ENCODE data around the gene CTDSPL. TPM values are rescaled to one million over a fixed set of nuclear protein-coding genes. Genes with fewer than 3 reads are reported as not detected.
A peak's percentile ranks its signal among the peaks of the same experiment; 100 is the strongest.

Gene CTDSPL
- polyA plus RNA-seq, 1 of the 3 experiments (the other 2 are of a cell fraction): 22.1 TPM

GRCh38 chr3:37957539-37957936, 95.9 kb downstream of the CTDSPL start:
- no peaks in the 10 kb centered on the region for H3K9me3 ChIP-seq
- peaks cover 12 to 13% of the 10 kb centered on the region in 2 experiments; a peak in 3 of 4 replicates for H3K4me1 ChIP-seq (ENCODE audit: control insufficient read depth in 1 of 2, insufficient read depth in 2 of 2, low read depth in 1 of 2, low read length in 1 of 2)
- no peak overlapping the region for H3K9ac ChIP-seq
- H3K4me3 ChIP-seq (ENCODE audit: low read depth in 2 of 2, low read length in 1 of 2): no peak overlapping the region
- no peak overlapping the region for H3K27ac ChIP-seq (ENCODE audit: low read depth in 2 of 2, low read length in 1 of 2)
- H4K20me1 ChIP-seq (ENCODE audit: insufficient read depth): no peaks in the 10 kb centered on the region
- TF ChIP-seq NRF1 (IDR thresholded peaks at IDR 0.05; ENCODE audit: low read depth, low read length): no peak
- TF ChIP-seq SMC3 (IDR thresholded peaks at IDR 0.05; ENCODE audit: low read depth, low read length): no peak
- TF ChIP-seq PBX3 (IDR thresholded peaks at IDR 0.05): no peak
- TF ChIP-seq MEF2A (IDR thresholded peaks at IDR 0.05; ENCODE audit: borderline replicate concordance, low read depth): no peak
- no peak for TF ChIP-seq GABPA (IDR thresholded peaks at IDR 0.05; ENCODE audit: low read depth)
- H3K27me3 ChIP-seq (ENCODE audit: insufficient read depth): no peaks in the 10 kb centered on the region
- DNase-seq: no peak
- no peaks in the 10 kb centered on the region for H3K9me2 ChIP-seq
- H3K4me2 ChIP-seq: no peak overlapping the region
- peaks cover 5% of the 10 kb centered on the region for H3F3A ChIP-seq (replicated peaks; ENCODE audit: insufficient read depth)
- peaks cover 11 to 17% of the 10 kb centered on the region in 2 experiments for H3K36me3 ChIP-seq (replicated peaks in 1 of 2; ENCODE audit: control insufficient read depth in 1 of 2, insufficient read depth in 2 of 2, low read length in 1 of 2)
- H3K79me2 ChIP-seq (ENCODE audit: insufficient read depth): 0 out of 2 replicates have a peak, but pooled peaks cover 5% of the 10 kb centered on the region
- WGBS (ENCODE audit: low lambda C conversion rate): 93% methylated on average over 7 of the region's 7 CpGs
- POLR2A ChIA-PET: no interaction called here
- no peak overlapping the region for H2AFZ ChIP-seq (ENCODE audit: low read depth)
- CTCF ChIA-PET: interaction anchor here (1.2 to 3.2 kb wide), 4 partner anchors 13 to 102 kb away, joined by 3 to 13 read pairs (median 4); no protein-coding TSS in a partner anchor

- 87% methylated on average over 6 of the region's 6 CpGs for WGBS (ENCODE audit: low lambda C conversion rate)
- no peak overlapping the region for H3K4me3 ChIP-seq (ENCODE audit: low read depth in 2 of 2, low read length in 1 of 2)
- H3K27me3 ChIP-seq (ENCODE audit: insufficient read depth): no peaks in the 10 kb centered on the region
- H3K9me3 ChIP-seq: no peaks in the 10 kb centered on the region
- ChIA-PET POLR2A (no interaction called here), CTCF (interaction anchor here (0.9 to 4.8 kb wide), 4 partner anchors 13 to 35 kb away, joined by 3 to 24 read pairs (median 5); no protein-coding TSS in a partner anchor)
- peak overlapping the region in 1 of 2 experiments; percentile 9; a peak in 2 of 4 replicates for H3K27ac ChIP-seq (ENCODE audit: low read depth in 2 of 2, low read length in 1 of 2)
- H3K4me2 ChIP-seq: no peak overlapping the region
- 0 out of 2 replicates have a peak, but pooled peaks cover 5% of the 10 kb centered on the region for H3K79me2 ChIP-seq (ENCODE audit: insufficient read depth)
- peaks cover 16 to 18% of the 10 kb centered on the region in 2 experiments; a peak in 3 of 4 replicates for H3K4me1 ChIP-seq (ENCODE audit: control insufficient read depth in 1 of 2, insufficient read depth in 2 of 2, low read depth in 1 of 2, low read length in 1 of 2)
- DNase-seq: no peak
- H3K9ac ChIP-seq: no peak overlapping the region
- TF ChIP-seq CHD2 (IDR thresholded peaks at IDR 0.05; ENCODE audit: low read length, partially characterized antibody): no peak
- TF ChIP-seq TCF12 (IDR thresholded peaks at IDR 0.05): no peak
- no peak for TF ChIP-seq NRF1 (IDR thresholded peaks at IDR 0.05; ENCODE audit: low read depth, low read length)
- no peak for TF ChIP-seq YY1 (IDR thresholded peaks at IDR 0.05; ENCODE audit: low read depth)
- no peak for TF ChIP-seq GABPA (IDR thresholded peaks at IDR 0.05; ENCODE audit: low read depth)
- TF ChIP-seq MXI1 (IDR thresholded peaks at IDR 0.05; ENCODE audit: low read depth, low read length): no peak
- no peak for TF ChIP-seq FOXM1 (IDR thresholded peaks at IDR 0.05; ENCODE audit: low read depth)
- no peak for TF ChIP-seq ELF1 (IDR thresholded peaks at IDR 0.05)
- no peak for TF ChIP-seq PBX3 (IDR thresholded peaks at IDR 0.05)
- TF ChIP-seq RXRA (IDR thresholded peaks at IDR 0.05; ENCODE audit: borderline replicate concordance, low read depth): no peak
- no peak for TF ChIP-seq SMC3 (IDR thresholded peaks at IDR 0.05; ENCODE audit: low read depth, low read length)
- no peak for TF ChIP-seq MAX (IDR thresholded peaks at IDR 0.05; ENCODE audit: low read depth)
- TF ChIP-seq FOSL2 (IDR thresholded peaks at IDR 0.05; ENCODE audit: borderline replicate concordance, low read depth): no peak
- no peak for TF ChIP-seq EP300 (IDR thresholded peaks at IDR 0.05; ENCODE audit: borderline replicate concordance in 1 of 2, low read depth in 1 of 2, low read length in 1 of 2)
- TF ChIP-seq IRF3 (IDR thresholded peaks at IDR 0.05; ENCODE audit: low read depth, low read length): no peak
- TF ChIP-seq MEF2A (IDR thresholded peaks at IDR 0.05; ENCODE audit: borderline replicate concordance, low read depth): no peak
- TF ChIP-seq SIN3A (IDR thresholded peaks at IDR 0.05; ENCODE audit: borderline replicate concordance, low read depth, low read length): no peak
- no peak for TF ChIP-seq POLR2AphosphoS5 (IDR thresholded peaks at IDR 0.05; ENCODE audit: low read depth, low read length)
- no peak for TF ChIP-seq TAF1 (IDR thresholded peaks at IDR 0.05; ENCODE audit: borderline replicate concordance, low read depth, low read length)
- no peak for TF ChIP-seq USF2 (IDR thresholded peaks at IDR 0.05; ENCODE audit: borderline replicate concordance, low read depth, low read length)
- H2AFZ ChIP-seq (ENCODE audit: low read depth): no peak overlapping the region
- H3K36me3 ChIP-seq (replicated peaks in 1 of 2; ENCODE audit: control insufficient read depth in 1 of 2, insufficient read depth in 2 of 2, low read length in 1 of 2): peaks cover 8 to 16% of the 10 kb centered on the region in 2 experiments
- H3K9me2 ChIP-seq: no peaks in the 10 kb centered on the region
- peaks cover 5% of the 10 kb centered on the region for H3F3A ChIP-seq (replicated peaks; ENCODE audit: insufficient read depth)
- H4K20me1 ChIP-seq (ENCODE audit: insufficient read depth): no peaks in the 10 kb centered on the region
Observed at GRCh38 chr3:37961622-37962431, 100.1 kb downstream of the CTDSPL start.

Data from SK-N-SH (cell line).